Fibroblast of skin of left quadriceps (primary cell): ENCODE results near the gene PKD1.

ENCODE experiments used
- DNase-seq, 2 experiments: peaks; one replicate each; pipeline ENCODE4 v3.0.0-alpha.2; 2013; ENCODE audit warnings: low read depth in 2 of 2

PKD1 gene

GRCh38 chr16:2046893-2047329, 88.8 kb downstream of the PKD1 start:
- DNase-seq: no peak

GRCh38 chr16:2045965-2046892, 89.5 kb downstream of the PKD1 start:
- no peak for DNase-seq

GRCh38 chr16:2044541-2044940, 91.2 kb downstream of the PKD1 start:
- no peak for DNase-seq

GRCh38 chr16:2043667-2044451, 91.8 kb downstream of the PKD1 start:
- DNase-seq: no peak

GRCh38 chr16:2042986-2043666, 92.6 kb downstream of the PKD1 start:
- DNase-seq: no peak

GRCh38 chr16:2042171-2042985, 93.3 kb downstream of the PKD1 start:
- no peak for DNase-seq

- no peak for DNase-seq
Observed at GRCh38 chr16:2040787-2041522, 94.7 kb downstream of the PKD1 start.

GRCh38 chr16:2040041-2040786, 95.5 kb downstream of the PKD1 start:
- DNase-seq: no peak

- DNase-seq: peak; percentile 70 to 75
Observed at GRCh38 chr16:2039274-2040031, 96.2 kb downstream of the PKD1 start.
